GM19438 (cell line): ENCODE measurements around the gene ME3.
"Not testable (repeated sequence)": the region's sequence is repeated elsewhere in the genome, so short reads cannot be mapped to it uniquely, and the experiment has no call there.

Experiments
- ATAC-seq: cut with Tn5 transposase; IDR thresholded peaks from one replicate; pipeline ENCODE4 v1.9.1; 2021; ENCODE audit warnings: low read depth; ENCODE audit not compliant: unreplicated experiment

Gene ME3

GRCh38 chr11:86666193-86666592 lies 6.2 kb downstream of the ME3 start:
- ATAC-seq: no peak

- ATAC-seq: no peak
These were observed 7.5 kb downstream of the ME3 start for GRCh38 chr11:86664930-86665329.

GRCh38 chr11:86663761-86664160 lies 8.7 kb downstream of the ME3 start:
- no peak for ATAC-seq

GRCh38 chr11:86663291-86663690 lies 9.1 kb downstream of the ME3 start:
- ATAC-seq: no peak

GRCh38 chr11:86660736-86661135 lies 11.7 kb downstream of the ME3 start:
- no peak for ATAC-seq

GRCh38 chr11:86660088-86660487 lies 12.3 kb downstream of the ME3 start:
- no peak for ATAC-seq

GRCh38 chr11:86658534-86658933 lies 13.9 kb downstream of the ME3 start:
- ATAC-seq: no peak

GRCh38 chr11:86645212-86645611 lies 27.2 kb downstream of the ME3 start:
- not testable (repeated sequence) for ATAC-seq

GRCh38 chr11:86644291-86644690 lies 28.1 kb downstream of the ME3 start:
- ATAC-seq: no peak

- ATAC-seq: no peak
These were observed 30.7 kb downstream of the ME3 start for GRCh38 chr11:86641537-86642261.

- no peak for ATAC-seq
These were observed 33.3 kb downstream of the ME3 start for GRCh38 chr11:86639137-86639536.

- no peak for ATAC-seq
These were observed 33.7 kb downstream of the ME3 start for GRCh38 chr11:86638673-86639072.

GRCh38 chr11:86637988-86638387 lies 34.4 kb downstream of the ME3 start:
- ATAC-seq: no peak

GRCh38 chr11:86636275-86636674 lies 36.1 kb downstream of the ME3 start:
- ATAC-seq: no peak

- ATAC-seq: peak; percentile 55
These were observed 39.7 kb downstream of the ME3 start for GRCh38 chr11:86632499-86633269.

GRCh38 chr11:86630229-86630981 lies 42.0 kb downstream of the ME3 start:
- ATAC-seq: no peak

- ATAC-seq: no peak
These were observed 43.2 kb downstream of the ME3 start for GRCh38 chr11:86629045-86629706.

GRCh38 chr11:86627776-86628455 lies 44.5 kb downstream of the ME3 start:
- ATAC-seq: no peak

- ATAC-seq: no peak
These were observed 46.4 kb downstream of the ME3 start for GRCh38 chr11:86625981-86626380.

GRCh38 chr11:86625544-86625943 lies 46.9 kb downstream of the ME3 start:
- ATAC-seq: no peak
